Measurements from ENCODE around the gene C16orf82.
A peak's percentile ranks its signal among the peaks of the same experiment; 100 is the strongest.

Gene C16orf82

GRCh38 chr16:27096375-27096774 lies 29.6 kb downstream of the C16orf82 start:
- DNase-seq = no peak

DNA sequence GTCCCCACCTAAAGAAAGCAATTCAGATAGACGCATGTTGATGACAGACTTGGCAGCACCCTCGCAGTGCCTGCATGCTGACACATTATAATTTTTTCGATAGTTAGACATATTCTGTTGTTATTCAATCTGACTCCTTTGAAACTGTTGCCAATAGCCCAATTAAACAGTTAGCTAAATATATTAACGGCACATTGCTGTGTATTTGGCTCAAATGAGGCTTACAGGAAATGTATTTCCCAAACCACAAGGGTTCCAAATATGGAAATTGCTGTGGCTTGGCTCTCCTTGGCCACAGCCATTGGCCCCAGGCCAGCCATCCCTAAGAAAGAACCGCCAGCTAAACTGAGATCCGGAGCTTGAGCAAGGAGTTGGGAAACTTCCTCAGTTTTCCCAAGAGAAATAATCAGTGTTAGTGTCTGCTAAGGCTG lies 31.1 kb downstream of the C16orf82 start:
- DNase-seq = no peak

DNA sequence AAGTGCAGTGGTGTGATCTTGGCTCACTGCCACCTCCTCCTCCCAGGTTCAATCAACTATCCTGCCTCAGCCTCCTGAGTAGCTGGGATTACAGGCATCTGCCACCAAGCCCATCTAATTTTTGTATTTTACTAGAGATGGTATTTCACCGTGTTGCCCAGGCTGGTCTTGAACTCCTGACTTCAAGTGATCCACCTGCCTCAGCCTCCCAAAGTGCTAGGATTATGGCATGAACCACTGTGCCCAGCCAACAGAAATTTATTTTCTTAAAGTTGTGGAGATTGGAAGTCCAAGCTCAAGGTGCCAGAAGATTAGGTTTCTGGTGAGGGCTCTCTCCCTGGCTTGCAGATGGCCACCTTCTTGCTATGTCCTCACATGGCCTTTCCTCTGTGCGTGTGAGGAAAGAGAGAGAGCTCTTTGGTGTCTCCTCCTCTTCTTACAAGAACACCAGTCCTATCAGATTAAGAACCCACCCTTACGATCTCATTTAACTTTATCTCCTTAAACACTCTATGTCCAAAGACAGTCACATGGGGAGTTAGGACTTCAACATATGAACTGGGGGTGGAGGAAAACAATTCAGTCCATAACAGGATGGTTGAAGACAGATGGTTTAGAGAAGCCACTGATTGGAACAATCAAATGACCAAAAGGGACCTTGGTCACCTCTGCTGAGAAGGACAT lies 31.8 kb downstream of the C16orf82 start:
- no peak for DNase-seq

DNA sequence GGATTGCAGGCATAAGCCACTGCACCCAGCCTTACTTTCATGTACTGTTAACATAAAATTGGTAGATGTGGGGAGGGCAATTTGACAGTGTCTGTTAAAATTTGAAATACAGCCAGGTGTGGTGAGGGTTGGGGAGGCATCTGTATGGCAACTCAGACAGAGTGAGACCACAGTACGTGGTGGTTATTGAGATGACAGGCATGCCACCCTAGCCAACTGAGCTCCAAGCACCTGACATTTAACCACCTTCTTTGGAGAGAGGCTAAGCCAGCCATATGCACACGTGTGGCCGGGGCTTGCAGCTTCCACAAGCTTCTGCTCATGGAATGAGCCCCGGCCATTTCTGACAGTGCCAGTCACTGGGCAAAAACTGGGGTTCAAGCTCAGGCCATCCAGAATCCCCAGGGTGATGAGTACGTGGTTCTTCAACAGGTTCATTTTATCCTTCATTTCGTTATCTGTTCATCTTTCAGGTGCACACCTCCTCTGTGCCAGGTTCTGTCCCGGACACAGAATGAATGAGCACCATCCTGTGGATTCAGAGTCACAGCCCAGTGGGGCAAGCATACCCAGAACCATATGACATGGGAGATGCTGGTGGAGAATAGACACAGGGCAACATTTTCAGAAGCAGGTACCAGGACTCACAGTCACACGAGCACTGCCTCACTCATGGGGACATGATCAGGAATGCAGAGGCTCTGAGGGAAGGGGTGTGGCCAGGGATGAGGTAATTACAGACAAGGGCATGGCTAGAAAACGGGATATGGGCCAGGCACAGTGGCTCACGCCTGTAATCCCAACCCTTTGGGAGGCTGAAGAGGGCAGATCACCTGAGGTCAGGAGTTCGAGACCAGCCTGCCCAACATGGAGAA lies 36.2 kb downstream of the C16orf82 start:
- DNase-seq = no peak

DNA sequence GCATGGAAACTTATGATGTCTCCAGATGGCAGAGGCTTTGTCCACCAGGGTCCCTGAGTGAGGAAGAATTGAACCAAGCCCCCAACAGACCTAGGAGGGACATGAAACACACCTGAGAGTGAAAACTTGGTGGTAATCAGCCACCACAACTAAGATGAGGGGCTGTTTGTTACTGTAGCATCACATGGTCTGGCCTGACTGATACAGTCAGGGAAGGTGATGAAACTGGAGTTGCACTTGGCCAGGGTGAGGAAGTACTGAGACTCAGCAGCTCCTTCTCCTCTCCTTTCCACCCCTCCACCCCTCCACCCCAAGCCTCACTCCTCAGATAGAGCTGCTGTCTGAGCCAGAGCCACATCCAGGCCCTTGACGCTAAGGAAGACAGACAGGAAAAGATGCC lies 37.2 kb downstream of the C16orf82 start:
- DNase-seq = no peak

DNA sequence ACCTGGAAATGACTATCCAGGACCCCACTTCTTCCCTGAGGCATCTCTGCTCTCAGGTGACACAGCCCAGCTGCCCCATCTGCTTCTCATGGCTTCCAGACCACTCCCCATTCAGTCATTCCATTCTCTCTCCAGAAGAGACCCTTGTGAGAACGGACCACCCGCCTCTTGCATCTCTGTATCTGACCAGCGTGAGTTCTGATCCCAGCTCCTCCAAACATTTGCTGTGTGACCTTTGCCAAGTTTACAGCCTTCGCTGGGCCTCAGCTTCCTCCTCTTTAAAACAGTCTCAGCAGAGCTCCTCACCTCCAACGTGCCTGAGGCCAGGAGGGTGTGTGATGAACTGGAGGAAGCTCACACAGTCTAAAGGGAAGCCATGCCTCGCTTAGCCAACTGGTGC lies 39.6 kb downstream of the C16orf82 start:
- DNase-seq = no peak

GRCh38 chr16:27107185-27107592 lies 40.5 kb downstream of the C16orf82 start:
- no peak for DNase-seq

- no peak for DNase-seq
Observed at GRCh38 chr16:27108051-27108770, 41.5 kb downstream of the C16orf82 start.

DNA sequence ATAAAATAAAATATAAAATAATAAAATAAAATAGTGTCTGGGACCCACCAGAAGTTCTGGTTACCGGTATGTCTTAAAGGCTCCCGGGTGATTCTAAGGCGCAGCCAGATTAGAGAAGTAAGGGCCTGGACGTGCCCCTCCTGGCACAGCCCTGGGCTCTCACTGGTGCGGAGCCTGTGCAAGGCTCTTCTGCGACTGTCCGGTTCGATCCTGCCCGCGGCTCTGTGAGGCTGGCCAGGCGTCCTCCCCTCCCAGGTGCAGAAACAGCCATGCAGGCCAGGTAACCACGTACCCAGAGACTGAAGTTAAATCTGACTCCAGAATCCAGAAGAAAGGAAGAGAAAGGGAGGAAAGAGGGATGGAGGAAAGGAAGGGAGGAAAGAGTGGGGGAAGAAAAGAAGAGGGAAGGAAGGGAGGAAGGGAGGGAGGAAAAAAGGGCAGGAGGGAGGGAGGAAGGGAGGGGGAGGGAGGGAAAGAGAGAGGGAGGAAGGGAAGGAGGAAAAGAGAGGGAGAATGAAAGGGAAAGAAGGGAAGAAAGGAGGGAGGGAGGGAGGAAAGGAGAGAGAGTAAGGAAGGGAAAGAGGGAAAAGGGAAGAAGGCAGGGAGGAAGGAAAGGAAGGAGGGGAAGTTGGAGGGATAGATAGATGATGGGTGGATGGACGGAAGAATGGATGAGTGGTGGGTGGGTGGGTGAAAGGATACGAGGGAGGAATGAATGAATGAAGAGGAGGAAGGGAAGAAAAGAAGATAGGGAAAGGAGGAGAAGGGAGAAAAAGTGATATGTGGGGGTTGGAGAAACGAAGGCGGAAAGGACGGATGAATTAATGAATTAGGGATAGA lies 42.3 kb downstream of the C16orf82 start:
- DNase-seq = no peak

GRCh38 chr16:27109666-27110523 lies 43.2 kb downstream of the C16orf82 start:
- peak; percentile 44 to 69 (median 63) for DNase-seq

DNA sequence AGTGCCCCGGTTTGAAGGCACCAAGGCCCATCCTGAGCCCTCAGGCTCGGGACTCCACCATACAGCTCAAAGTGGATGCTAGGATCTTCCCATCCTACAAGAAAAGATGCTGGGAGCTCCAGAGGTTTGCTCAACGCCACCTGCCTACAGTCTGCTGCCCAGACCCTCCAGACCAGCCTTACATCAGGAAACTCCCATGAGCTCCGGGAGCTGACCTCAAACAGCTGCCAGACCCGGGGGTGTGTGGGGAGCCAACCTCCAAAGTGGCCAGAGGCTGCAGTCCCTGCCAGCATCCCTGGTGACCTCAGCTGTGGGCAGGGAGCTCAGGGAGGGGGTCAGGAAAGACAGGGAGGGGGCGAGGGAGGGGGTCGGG lies 43.8 kb downstream of the C16orf82 start:
- DNase-seq = no peak

- DNase-seq = peak in 1 of 5 experiments; percentile 14
Observed at GRCh38 chr16:27111486-27111885, 44.8 kb downstream of the C16orf82 start.

DNA sequence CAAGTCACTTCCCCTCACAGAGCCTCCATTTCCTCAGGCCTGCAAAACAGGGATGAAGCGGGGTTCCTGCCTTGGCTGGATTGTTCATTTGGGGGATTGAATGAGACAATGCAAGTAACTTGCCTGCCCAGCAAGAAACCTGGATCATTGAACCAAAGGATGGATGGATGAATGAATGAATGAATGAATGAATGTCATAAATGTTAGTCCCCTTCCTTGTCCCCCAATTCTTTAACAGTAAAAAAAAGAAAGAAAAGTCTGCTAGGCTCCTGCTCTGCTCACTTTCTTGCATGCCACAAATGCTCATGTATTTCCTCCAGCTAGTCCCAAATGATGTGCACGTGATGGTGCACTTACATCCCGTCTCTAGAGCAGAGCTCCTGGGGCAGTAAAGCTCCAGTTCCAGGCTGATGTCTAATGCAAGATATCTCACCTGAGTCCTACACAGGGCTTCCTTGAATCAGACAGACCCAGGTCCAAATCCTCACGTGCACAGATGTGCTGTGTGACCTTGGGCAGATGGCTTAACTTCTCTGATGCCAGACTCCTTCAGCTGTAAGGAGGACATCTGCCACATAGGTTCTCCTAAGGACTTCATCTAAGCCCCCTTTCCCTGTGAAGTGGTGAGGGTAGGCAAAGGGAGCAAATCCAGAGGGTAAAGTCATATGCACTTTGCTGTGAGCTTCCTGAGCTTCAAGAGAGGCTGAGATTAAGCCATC lies 45.5 kb downstream of the C16orf82 start:
- DNase-seq = no peak

DNA sequence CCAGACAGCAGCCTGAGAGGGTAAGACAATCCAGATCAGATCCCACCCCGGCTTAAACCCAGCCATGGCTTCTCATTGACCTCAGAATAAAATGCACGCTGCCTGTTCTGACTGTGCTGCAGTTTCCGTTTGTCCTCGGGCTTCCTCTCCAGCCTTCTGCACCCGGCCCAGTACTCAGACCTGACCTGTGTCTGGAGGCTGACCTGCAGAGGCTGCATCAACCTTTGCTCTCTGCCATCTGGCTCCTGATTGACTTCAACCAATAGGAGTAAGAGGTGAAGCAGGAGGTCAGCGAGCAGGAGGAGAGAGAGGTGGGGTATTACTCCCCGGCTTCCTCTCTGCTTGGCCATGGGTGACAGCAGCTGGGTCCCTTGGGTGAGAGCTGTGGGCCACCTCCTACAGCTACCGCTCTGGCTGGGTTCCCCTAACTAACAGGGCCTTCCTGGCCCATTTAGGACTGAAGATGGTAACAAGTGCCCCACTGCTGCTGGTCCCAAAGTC lies 46.7 kb downstream of the C16orf82 start:
- DNase-seq = no peak

DNA sequence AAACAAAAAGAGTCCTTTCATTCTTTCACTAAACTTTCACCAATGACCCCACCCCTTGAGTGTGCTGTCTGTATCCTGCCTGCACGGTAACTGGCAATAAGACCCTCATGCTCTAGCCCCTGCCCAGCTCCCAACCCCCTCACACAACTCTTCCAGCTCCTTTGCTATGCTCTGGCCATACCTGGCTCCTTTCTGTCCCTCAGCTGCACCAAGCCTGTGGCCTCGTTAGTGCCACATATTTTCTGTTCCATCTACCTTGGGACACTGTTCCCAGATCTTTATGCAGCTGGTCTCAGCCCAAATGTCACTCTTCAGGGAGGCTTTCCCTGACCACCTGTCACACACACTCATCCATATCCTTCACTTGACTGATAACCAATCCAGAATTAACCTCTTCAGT lies 47.3 kb downstream of the C16orf82 start:
- no peak for DNase-seq

GRCh38 chr16:27118526-27118925 lies 51.8 kb downstream of the C16orf82 start:
- DNase-seq = no peak
